ENCODE measurements around the gene RGS10.

The RGS10 gene

DNA sequence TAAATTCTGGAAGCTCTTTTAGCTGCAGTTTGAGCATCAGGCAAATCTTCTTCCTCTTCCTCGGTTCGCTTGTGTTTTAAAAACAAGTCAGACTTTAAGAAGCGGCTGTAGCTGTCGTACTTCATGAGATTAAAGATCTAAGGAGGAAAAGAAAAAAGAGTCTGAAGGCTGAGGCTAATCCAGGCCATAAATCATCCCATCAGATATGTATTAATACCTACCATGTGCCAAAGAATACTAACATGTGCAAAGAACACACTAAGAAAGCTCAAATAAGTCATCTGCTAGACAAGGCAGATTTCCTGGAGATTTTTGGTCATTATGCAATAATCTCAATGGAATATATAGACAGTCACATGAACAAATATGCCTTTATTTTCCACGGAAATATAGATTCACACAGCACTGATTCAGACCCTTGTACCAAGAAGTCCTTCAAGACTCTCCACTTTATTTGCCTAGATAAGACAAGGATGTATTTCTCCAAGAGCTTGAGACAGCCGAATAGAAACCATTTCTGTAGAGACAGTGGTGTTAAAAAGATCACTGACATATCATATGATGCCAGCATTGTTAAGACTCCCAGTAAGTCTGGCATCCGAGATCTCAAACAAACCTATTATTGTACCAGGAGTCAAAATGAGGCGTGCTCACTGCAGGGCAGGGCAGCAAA, 42.3 kb downstream of the RGS10 start:
- DNase-seq (ENCODE audit: low read depth), result no peak
- no peak overlapping the region for H3K4me3 ChIP-seq (ENCODE audit: low read depth, low read length)
- TF ChIP-seq, protein P1, sequence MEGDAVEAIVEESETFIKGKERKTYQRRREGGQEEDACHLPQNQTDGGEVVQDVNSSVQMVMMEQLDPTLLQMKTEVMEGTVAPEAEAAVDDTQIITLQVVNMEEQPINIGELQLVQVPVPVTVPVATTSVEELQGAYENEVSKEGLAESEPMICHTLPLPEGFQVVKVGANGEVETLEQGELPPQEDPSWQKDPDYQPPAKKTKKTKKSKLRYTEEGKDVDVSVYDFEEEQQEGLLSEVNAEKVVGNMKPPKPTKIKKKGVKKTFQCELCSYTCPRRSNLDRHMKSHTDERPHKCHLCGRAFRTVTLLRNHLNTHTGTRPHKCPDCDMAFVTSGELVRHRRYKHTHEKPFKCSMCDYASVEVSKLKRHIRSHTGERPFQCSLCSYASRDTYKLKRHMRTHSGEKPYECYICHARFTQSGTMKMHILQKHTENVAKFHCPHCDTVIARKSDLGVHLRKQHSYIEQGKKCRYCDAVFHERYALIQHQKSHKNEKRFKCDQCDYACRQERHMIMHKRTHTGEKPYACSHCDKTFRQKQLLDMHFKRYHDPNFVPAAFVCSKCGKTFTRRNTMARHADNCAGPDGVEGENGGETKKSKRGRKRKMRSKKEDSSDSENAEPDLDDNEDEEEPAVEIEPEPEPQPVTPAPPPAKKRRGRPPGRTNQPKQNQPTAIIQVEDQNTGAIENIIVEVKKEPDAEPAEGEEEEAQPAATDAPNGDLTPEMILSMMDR (IDR thresholded peaks at IDR 0.05; ENCODE audit: insufficient read depth, low read depth, low read length, missing control alignments), result no peak

DNA sequence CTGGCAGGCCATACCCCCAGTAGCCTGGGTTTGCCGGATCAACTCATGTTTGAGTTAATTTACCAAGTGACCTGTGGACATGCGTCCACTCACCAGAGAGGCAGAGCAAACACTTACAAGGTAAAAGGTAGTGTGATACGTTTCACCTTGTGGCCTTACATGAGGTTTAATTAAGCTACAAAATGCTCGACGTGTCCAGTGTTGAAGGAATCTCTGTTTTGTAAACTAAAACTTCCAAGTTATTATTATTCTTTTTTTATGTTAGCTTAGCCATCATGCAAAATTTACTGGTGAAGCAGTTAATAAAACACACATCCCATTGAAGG, 42.9 kb downstream of the RGS10 start:
- no peak overlapping the region for H3K4me3 ChIP-seq (ENCODE audit: low read depth, low read length)
- DNase-seq (ENCODE audit: low read depth), result no peak
- TF ChIP-seq, protein P1 (IDR thresholded peaks at IDR 0.05; ENCODE audit: insufficient read depth, low read depth, low read length, missing control alignments), result no peak

DNA sequence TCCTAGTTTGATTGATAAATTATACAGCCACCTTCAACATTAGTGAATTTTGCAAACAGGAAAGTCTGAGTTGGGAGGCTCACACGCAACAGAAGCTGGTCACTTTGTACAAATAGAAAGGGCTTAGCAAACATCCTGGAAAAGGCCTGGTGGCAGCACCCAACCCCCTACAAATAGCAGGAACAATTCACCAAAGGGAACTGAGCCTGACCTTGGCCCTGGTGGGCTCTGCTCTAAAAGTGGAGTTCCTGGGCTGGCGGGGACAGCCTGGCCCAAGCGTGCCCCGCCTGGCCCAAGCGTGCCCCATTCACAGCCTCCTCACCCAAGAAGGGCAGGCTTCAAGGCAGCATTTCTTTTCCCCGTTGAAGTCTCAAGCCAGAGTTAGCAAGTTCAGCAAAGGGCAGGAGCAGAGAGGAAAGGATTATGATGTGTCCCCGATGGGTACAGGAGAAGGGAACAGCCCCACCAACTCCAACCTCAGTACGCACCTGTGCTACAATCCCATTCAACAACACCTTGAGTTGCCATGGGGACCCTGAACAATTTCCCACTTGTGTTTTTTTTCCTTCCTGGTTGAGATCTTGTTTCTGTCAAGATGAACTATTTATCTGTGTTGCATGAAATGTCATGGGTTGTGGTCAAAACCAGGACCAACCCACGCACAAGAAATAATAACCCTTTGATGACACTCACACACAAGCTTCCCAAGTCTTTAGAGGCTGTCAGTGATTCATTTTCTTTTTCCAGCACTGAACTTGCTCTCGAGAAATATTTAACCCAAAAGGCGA, 43.4 kb downstream of the RGS10 start:
- TF ChIP-seq, protein P1 (IDR thresholded peaks at IDR 0.05; ENCODE audit: insufficient read depth, low read depth, low read length, missing control alignments), result no peak
- no peak for DNase-seq (ENCODE audit: low read depth)
- H3K4me3 ChIP-seq (ENCODE audit: low read depth, low read length), result no peak overlapping the region

DNA sequence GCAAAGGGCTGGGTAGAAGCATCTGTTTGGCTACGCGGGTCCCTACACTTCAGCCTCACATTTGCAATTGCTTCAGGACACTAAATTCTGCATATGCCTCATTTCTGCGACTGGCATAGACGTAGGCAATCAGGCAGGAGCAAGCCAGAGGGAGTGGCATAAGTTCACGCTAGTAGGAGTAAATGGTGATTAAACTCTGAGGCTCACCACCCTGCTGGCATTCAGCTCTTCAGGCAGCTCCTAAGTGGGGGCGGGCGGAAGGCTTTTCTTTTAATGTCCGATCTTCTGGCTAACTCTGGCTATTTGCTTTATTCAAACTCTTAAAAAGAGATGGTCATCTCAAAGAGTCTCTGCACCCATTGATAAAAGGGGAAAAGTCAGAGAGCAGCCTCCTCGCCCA, 45.3 kb downstream of the RGS10 start:
- TF ChIP-seq, protein P1 (IDR thresholded peaks at IDR 0.05; ENCODE audit: insufficient read depth, low read depth, low read length, missing control alignments), result no peak
- no peak for DNase-seq (ENCODE audit: low read depth)
- no peak overlapping the region for H3K4me3 ChIP-seq (ENCODE audit: low read depth, low read length)

DNA sequence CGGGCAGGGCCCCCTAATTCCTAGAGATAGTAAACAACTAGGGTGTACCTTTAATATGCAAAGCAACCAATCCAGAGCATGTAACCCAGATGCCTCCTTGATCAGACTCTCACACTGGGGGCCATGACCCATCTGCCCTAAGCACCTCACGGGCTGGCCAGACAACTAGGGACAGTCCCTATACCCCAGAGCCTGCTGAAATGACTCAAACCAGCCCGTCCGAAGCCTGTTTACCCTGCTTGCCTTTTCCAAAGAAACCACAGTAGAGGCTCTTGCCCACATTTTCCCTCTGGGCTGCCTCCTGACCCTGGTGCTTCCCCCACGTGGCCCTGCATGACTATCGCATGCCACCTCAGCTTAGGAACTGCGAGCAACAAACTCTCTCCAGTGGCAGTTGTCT, 46.2 kb downstream of the RGS10 start:
- H3K4me3 ChIP-seq (ENCODE audit: low read depth, low read length), result no peak overlapping the region
- DNase-seq (ENCODE audit: low read depth), result peak; percentile 65
- TF ChIP-seq, protein P1 (IDR thresholded peaks at IDR 0.05; ENCODE audit: insufficient read depth, low read depth, low read length, missing control alignments), result no peak

DNA sequence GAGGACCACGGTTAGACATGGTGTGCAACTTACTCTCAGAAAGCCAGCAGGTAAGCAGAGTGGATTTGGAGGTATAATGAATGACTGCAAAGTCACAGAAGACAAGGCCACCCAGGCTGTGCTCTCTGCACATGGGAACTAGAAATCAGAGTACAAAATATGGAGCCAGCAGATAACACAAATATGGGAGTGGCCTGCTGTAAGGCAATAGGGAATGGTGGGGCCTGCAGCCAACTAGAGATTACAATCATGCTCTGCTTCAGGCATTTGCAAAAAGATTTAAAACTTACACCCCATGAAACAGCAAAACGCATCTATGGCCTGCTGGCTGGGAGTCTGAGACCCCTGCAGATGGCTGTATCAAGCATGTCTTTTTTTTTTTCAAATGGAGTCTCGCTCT, 47.0 kb downstream of the RGS10 start:
- TF ChIP-seq, protein P1 (IDR thresholded peaks at IDR 0.05; ENCODE audit: insufficient read depth, low read depth, low read length, missing control alignments), result no peak
- no peak for DNase-seq (ENCODE audit: low read depth)

More for the DNA sequence above, 47.0 kb downstream of the RGS10 start:
- H3K4me3 ChIP-seq (ENCODE audit: low read depth, low read length), result no peak overlapping the region

All from GM12865 (cell line).